NOMO-1 (cell line): ENCODE measurements around the gene USP7.
"Not testable (repeated sequence)": the region's sequence is repeated elsewhere in the genome, so short reads cannot be mapped to it uniquely, and the experiment has no call there.

ENCODE experiments used
- DNase-seq, 2 experiments: peaks; one replicate each; lab custom pipeline; 2025; ENCODE audit not compliant: unreplicated experiment in 2 of 2; lab: John Stamatoyannopoulos, UW

Gene USP7

DNA sequence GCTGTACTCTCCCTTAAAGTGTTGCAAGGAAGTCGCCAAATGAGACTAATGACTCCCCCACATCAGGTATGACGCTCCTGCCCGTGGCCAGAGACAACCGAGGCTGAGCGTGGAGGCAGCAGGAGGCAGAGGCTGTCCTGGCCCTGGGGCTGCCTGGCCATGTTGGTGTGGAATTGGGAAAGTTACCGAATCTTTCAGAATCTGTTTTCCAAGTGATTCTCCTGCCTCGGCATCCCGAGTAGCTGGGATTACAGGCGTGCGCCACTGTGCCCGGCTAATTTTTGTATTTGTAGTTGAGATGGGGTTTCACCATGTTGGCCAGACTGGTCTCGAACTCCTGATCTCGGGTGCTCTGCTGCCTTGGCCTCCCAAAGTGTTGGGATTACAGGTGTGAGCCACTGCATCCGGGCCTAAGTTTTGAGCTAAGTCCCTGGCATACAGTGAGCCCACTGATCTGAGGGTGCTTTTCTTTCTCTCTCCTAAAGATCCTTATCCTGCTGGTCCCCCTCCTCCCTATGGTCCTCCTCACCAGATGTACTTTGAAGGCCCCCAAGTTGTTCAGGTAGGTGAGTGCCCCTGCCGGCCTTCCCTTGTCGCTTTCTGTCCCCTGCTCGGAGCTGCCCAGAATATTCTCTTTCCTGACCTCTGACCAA lies 80.9 kb downstream of the USP7 start:
- DNase-seq, result no peak

DNA sequence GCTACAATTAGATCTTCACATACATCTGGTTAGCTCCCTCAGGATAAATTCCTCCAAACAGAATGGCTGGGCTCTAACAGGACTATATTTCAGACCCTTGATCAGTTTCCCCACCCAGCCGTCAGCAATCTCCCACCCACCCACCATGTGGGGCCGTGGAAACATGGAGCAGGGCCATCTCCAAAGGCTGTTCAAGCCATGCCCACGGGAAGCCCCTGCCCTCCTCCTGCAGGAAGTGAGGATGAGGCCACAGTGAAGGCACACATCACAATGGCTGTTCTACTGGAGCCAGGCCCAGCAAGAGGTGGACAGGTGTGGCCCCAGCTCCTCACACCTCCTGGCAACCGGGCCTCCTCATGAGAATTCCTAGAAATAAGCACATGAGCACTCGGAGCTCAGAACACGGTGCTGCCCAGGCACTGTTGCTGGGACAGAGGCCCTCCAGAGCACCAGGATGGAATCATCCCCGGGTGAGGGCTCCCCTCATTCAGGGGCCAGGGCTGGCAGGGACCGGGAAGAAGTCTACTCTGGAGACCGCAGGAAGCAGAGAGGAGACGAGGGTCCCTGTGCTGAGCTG lies 81.6 kb downstream of the USP7 start, which contains the start of gene LITAFD:
Gene LITAFD, plus strand, starts transcription at position 311 of the 577 bp plus-strand sequence. CDS start 2,005 bp downstream, outside the sequence.
- DNase-seq, result no peak

DNA sequence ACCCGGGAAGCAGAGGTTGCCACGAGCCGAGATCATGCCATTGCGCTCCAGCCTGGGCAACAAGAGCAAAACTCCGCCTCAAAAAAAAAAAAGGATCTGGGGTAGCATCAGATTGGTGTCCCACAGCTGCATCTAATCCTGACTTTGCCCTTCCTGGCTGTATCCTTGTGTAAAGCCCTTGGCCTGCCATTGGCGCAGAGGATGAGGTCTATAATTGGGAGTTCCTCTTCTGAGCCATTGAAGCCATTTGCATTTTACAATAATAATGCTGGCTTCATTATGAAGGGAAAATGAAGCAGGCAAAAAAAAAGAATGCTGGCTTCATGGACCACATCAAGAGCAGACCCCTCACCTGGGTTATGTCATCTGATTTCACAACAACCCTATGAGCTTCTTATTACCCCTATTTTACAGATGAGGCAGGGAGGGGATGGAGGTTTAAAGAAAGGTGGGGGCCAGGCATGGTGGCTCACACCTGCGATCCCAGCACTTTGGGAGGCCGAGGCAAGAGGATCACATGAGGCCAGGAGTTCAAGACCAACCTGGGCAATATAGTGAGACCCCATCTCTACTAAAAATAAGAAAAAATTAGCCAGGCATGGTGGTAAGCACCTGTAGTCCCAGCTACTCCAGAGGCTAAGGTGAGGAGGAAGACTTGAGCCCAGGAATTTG lies 82.7 kb downstream of the USP7 start:
- no peak for DNase-seq

DNA sequence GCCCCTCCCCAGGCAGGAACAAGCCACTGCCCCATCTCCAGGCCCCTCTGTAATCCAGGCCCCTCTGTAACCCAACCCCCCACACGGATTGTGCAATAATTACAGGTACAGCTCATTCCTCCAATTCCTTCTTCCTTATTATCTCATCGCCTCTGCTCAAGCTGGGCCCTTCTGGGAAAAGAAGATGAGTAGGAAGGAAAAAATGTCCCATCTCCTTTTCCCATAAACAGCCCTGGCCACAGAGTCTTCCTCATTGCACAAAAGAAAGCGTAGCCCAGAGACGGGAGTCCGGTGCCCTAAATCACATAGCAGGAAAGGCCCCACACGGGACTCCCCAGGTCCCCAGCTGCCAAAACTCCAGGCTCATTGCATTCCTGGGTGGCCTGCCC lies 85.2 kb downstream of the USP7 start:
- DNase-seq, result no peak

DNA sequence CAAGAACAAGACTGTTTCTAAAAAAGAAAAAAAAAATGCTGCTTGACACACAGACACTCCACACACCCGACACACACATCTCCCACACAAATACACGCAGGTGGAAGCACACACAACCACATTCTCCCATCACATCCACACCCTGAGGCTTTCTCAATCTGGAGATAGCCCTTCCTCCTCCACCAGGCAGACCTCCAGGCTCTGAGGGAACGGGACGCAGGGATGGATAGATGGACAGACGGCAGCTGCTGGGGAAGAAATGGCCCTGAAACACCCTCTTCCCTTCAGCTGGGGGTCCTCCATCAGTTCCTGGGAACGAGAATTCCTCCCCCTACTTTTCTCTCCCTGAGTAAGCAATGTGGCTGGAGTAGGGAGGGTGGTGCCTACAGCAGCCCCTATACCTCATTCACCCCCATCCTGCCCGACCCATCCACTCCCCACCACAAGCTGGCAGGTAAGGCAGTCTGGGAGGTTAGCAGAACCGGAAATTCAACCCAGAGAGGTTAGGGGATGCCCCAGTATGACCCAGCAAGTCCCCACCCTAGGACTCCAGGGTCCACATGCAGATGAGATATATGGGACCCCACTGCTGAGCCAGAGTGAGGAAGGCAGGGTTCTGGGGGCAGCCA lies 85.7 kb downstream of the USP7 start:
- DNase-seq, result no peak

DNA sequence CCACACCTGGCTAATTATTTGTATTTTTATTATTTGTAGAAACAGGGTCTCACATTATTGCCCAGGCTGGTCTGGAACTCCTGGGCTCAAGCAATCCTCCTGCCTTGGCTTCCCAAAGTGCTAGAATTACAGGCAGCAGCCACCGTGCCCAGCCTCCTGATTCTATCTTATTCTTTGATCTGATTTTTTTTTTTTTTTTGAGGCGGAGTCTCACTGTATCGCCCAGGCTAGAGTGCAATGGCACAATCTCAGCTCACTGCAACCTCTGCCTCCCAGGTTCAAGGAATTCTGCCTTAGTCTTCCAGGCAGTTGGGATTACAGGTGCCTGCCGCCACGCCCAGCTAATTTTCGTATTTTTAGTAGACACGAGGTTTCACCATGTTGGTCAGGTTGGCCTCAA lies 88.4 kb downstream of the USP7 start:
- DNase-seq, result not testable (repeated sequence)

DNA sequence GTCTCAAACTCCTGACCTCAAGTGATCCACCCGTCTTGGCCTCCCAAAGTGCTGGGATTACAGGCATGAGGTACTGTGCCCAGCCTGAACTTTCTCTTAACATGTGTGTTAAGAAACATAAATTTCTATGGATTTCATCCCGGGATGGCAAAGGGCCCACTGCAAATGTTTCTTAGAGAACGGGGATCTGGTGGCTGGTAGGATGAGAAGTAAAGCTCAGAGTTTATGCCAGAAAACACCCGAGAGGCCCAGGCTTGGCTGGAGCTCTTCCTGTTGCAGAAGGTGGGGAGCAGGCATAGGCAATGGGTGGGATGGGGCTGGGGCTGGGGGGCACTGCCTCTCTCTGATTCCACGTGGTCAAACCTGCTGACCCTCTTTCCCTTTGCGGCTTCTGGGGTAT lies 89.3 kb downstream of the USP7 start:
- no peak for DNase-seq

DNA sequence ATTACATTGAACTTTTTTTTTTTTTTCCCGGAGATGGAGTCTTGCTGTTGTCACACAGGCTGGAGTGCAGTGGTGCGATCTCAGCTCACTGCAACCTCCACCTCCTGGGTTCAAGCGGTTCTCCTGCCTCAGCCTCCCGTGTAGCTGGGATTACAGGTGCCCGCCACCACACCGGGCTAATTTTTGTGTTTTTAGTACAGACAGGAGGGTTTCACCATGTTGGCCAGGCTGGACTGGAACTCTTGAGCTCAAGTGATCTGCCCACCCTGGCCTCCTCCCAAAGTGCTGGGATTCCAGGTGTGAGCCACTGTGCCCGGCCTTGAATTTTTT lies 89.9 kb downstream of the USP7 start:
- not testable (repeated sequence) for DNase-seq

DNA sequence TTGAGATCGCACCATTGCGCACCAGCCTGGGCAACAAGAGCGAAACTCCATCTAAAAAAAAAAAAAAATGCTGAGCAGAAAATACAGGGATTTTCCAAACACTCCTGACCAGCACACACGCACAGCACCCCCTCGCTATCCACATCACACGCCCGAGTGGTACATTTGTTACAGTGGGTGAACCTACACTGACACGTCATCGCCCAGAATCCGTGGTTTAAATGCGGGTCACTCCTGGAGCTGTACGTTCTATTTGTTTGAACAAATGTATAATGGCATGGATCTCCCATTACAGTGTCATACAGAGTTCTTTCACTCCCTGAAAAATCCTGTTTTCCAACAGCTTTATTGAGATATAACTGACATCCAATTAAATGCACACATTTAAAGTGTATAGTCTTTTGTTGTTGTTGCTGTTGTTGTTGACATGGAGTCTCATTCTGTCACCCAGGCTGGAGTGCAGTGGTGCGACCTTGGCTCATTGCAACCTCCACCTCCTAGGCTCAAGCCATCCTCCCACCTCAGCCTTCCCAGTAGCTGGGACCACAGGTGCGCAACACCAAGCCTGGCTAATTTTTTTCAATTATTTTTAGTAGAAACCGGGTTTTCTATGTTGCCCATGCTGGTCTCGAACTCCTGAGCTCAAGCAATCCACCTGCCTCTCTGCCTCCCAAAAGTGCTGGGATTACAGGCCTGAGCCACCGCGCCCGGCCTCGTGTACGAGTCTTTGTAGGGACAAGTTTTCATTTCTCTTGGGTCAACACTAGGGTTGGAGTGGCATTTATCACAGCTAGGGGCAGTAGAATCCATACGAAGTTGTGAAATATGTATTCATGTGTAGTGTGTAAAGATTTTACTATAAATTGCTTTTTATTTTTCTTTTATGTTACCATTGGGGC lies 90.5 kb downstream of the USP7 start:
- no peak for DNase-seq

DNA sequence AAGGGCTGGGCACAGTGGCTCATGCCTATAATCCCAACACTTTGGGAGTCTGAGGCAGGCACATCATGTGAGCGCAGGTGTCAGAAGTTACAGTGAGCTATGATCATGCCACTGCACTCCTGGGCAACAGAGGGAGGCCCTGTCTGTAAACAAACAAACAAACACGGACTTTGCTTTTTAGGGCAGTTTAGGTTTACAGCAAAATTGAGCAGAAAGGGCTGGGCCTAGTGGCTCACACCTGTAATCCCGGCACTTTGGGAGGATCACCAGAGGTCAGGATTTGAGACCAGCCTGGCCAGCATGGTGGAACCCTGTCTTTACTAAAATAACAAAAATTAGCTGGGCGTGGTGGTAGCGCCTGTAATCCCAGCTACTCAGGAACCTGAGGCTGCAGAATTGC lies 91.6 kb downstream of the USP7 start:
- no peak for DNase-seq

DNA sequence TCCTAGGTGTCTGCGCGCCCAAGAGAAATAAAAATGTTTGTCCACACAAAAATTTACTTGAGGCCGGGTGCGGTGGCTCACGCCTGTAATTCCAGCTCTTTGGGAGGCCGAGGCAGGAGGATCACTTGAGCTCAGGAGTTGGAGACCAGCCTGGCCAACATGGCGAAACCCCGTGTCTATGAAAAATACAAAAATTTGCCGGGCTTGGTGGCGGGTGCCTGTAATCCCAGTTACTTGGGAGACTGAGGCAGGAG lies 93.8 kb downstream of the USP7 start:
- DNase-seq, result not testable (repeated sequence)

DNA sequence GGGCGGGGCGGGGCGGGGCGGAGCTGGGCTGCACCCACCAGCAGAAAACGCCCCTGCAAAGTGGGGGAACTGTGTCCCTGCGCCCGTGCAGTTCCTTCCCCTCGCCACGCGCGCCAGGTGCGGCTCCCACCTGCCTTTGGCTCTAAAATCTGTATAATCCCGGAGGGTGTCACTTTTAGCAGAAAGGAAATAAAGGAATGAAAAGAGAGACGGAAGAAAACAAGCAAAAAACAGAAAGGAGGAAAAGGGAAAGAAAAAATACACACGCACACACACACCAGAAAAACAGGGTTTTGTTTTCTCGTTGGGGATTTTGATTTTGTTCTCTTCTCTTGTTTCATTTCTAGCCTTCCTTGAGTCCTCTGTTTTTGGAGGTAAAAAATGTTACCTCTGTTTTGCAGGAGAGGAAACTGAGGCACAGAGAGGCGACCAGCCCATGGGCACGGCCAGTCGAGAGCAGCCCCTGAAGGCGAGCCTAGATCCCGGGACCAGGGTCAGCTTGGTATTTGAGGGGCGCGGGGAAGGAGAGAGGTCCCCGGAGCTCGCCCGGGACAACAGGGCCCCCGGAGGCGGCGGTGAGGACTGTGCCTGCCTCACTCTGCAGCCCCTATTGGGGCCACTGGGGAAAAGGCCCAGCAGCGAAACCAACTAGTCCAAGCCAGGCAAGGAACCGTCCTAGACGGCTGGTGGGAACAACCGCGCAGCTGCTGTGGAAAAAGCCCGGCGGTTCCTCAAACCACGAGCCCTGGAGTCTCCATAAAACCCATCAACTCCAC lies 94.3 kb downstream of the USP7 start:
- peak in 1 of 2 experiments; percentile 17 for DNase-seq

DNA sequence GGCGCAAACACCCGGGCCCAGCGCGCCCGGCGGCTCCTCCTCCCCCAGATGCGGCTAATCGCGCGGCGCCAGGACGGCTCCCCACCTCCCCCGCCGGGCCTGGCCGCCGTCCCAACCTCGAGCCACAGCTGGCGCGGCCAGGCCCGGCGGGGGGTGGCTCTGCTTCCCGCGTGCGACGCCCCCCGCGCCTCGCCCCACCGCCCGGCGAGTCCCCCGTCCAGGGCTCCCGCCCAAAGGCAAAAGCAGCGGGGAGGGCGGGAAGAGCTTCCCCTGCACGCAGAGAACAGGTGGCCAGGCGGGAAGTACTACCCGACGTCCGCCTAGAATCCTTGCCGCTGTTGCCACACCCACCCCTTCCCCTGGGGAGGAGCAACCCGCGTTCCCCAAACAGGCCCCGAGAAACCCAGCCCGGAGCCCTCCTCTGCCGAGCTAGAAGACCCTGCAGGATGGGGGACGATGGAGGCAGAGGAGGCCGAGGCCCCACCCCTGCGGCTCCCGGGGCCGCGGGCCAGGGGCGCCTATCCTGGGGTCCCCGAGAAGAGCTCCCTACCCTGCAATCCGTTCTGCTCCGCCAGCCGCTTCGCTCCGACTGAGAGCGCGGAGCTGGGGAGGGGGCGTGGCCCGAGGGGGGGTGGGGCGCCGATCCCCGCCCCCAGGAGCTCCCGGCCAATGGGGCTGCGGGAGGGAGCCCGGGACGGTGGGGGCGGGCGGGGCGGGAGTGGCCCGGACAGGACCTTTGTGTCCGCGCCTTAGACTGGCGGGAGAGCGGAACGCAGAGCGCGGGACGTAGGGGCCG lies 95.1 kb downstream of the USP7 start, which contains the start of gene CARHSP1:
Gene CARHSP1, minus strand, starts transcription at position 591 of the 796 bp plus-strand sequence. CDS start 9,678 bp downstream, outside the sequence.
- DNase-seq, result peak; percentile 86 to 94

DNA sequence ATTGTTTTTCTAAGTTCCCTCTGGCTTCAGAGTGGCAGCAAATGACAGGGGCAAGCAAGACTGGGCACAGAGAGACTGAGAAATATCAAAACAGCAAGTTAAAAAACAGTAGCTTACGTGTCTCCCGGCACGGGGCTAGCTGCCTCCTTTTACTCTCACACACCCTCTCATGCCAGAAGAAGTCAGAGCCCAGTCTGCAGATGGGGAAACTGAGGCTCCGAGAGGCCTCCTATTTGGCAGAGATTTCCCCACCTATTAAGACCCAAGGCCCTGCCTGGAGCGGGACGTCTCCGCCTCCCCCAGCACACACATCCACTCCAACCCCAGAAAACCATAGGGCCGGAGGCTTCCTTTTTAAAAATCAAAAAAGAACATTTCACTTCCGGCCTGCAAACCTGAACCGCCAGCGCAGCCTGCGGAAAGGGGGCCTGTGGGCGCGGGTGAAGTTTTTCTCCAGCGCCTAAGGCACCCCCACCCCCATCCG lies 95.7 kb downstream of the USP7 start:
- peak; percentile 23 to 76 for DNase-seq

DNA sequence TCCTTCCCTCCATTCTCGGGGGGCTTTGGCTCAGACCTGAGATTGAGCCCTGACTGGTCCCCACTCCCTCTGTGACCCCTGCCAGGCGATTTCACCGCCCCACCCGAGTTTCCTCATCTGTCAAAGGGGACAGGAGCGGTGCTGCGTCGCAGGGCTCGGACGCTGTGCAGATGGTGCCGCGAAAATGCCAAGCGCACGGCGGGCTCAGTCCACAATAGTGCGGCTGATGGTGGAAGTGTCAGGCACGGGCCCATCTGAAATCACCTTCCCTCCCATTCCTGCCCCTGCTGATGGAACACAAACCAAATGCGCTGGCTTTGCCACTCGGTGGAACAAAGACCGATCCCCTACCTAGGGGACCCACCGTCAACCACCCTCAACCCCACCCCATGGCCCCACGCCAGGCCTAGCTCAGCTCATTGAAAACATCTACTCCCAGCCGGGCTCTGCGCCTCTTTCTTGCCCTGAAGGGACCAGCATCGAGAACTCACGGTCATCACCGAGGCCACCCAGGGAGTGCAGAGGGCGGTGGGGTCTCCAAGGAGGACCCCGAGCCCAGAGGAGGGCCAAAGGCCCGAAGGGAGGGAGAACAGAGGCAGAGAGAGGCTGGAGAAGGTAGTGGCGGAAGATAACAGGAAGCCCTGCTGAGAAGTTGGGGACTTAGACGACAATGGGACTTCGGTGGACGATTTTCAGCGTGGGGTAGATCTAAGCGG lies 96.3 kb downstream of the USP7 start:
- no peak for DNase-seq

DNA sequence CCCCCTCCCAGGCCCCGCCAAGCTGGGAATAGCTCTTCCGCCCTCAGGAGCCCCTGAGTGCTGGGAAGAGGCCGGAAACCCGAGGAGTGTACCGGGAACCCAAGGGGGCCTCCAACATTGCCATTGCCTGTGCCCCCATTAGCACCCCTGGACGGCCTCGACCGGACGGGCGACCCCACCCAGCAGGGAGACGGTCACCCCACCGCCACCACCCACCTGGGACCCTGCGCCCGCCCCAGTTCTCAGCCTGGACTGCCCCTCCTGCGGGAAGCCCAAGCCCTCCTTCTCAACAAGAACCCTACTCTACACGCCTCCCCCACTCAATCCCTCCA lies 96.9 kb downstream of the USP7 start:
- no peak for DNase-seq

DNA sequence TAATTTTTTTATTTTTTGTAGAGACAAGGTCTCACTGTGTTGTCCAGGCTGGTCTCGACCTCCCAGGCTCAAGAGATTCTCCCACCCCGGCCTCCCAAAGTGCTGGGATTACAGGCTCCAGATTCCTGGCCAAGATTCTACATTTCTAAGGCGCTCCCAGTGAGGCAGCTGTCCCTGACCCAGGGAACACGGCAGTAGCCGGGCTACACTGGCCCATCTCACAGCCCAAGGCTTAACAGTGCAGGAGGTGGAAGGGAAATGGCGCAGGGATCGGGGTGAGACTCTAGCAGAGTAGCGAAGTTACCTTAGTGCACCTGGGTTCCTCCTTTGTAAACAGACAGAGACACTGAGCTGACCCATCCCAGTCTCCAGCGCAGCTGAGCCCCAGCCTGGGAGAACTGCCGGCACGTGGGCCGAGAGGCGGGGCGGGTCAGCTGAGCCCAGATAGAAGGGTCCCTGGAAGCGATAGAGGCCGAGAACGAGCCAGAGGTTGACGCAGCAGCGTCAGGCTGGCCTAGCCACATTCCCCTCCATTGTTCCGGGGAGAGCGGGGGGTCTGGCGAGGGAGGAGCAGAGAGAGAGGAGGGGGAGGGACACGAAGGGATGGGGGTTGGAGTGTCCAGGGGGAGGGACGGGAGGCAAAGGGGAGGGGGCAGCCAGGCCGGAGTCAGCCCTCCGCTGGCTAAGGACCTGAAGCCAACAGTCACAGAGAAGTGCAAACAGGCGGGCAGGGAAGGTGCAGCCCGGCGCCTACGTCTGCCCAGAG lies 97.4 kb downstream of the USP7 start:
- DNase-seq, result no peak
